Activated CD4-positive, alpha-beta T cell treated with anti-CD3 and anti-CD28 coated beads, Interleukin-2, Interleukin-6, amounts not matched to agents 100 ng/mL and 50 ng/mL, durations not matched to agents 16 hours and 8 hours (primary cell): ENCODE data around the gene HMGCL.
A peak's percentile ranks its signal among the peaks of the same experiment; 100 is the strongest.
"Not testable (repeated sequence)": the region's sequence is repeated elsewhere in the genome, so short reads cannot be mapped to it uniquely, and the experiment has no call there.

Experiments used
- DNase-seq: peaks from one replicate; pipeline ENCODE4 v3.0.0-alpha.2; 2020

The HMGCL gene

DNA sequence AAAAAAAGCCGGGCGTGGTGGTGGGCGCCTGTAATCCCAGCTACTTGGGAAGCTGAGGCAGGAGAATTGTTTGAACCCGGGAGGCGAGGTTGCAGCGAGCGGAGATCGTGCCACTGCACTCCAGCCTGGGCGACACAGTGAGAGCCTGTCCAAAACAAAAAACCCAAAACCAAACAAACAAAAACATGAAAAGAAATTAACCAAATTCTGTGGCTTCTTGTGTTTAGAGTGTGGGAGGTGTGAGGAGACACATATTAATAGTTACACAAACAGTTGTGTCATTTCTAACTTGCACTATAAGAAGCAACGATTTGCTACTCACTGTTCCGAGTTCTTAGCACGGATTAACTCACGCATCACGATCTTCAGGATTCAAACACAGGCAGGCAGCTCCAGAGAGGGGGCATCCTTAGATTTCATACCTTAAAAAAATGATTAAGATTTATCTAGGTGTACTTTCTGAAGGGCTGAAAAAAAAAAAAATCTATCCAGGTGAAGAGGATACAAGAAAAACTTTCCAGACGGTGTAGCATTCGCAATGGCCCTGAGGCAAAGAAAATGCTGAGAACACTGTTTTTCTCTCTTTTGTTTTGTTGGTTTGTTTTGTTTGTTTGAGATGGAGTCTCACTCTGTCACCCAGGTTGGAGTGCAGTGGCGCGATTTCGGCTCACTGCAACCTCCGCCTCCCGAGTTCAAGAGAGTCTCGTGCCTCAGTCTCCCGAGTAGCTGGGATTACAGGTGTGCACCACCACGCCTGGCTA, 713 bp upstream of the HMGCL start:
- peak; percentile 32 for DNase-seq

DNA sequence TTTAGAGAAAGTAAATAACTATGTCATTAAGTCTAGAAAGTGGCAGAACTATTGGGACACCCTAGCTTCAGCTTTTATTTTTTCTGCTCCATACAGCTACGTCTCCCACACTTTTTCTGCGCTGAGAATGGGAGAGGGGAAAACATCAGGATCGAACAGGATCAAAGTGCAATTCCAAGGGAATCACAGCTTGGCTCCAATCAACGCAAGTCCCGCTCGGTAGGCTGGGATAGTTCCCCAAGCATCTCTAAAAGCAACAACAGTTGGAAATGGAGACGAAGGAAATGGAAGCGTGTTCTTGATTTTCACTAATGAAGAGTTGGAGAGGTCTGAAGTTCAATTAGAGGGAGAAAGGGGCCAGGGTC, 536 bp downstream of the HMGCL start:
- DNase-seq = no peak

DNA sequence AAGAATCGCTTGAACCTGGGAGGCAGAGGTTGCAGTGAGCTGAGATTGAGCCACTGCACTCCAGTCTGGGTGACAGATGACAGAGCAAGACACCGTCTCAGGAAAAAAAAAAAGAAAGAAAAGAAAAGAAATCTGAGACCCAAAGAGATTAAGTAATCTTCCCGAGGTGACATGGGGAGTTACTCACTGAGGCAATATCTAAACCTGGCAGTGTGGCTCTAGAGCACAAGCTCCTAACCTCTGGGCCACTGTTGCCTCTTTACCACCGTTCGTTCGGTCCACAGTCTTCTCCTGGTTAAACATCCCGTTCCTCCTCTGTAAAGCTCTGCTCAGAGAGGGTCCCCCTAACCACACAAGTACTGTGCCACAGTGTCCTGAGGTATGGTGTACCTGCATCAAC, 1.5 kb downstream of the HMGCL start:
- no peak for DNase-seq

DNA sequence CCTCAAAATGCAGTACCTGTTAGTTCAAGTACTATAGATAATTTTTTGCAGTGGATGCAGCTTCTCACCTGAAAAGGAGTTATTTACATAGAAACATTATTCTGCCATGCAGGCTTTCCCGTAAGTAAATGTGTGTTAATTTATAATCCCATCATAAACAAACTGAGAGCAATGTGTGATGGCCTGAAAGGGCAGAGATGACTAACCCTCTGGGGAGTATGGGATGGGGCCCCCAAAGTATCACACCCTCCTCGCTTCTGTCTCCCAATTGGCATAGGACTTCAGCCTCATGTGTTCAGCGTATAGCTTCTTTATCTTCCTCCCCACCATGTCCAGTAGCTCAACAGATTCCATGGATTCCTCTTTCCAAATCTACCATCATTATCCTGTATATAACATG, 7.6 kb downstream of the HMGCL start:
- no peak for DNase-seq

DNA sequence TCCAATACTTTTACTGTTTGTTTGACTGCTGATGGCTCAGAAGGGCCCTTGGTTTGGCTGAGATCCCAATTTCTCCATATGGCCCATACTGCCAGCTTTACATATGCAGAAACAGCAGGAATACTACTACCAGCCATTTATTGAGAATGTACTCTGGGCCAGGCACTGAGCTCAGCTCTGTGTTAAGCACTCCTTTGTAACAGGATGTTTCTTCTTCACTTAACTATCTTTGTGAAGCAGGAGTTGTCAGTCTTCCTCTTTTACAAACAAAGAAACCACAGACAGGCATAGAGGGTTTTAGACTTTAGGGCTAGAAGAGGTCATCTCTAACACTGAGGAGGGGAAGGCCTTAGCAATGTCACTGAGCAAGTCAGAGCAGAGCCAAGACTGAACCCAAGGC, 8.3 kb downstream of the HMGCL start:
- no peak for DNase-seq

DNA sequence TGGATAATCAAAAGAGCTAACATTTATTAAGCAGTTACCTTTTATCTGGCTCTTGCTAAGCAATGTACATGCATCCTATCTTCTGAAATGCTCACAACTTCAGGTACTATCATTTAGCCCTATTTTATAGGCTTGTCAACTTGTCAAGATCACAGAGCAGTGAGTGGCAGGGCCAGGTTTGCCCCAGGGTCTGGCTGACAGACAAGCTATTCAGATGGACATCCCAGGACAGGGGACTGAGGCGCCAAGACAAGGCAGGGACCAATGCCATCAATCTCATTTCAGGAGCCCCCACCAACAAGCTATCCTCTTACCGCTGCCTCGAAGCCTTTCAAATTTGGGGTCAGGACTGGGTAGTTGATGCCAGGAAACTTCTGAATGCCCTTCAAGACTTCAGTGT, 8.9 kb downstream of the HMGCL start:
- no peak for DNase-seq

DNA sequence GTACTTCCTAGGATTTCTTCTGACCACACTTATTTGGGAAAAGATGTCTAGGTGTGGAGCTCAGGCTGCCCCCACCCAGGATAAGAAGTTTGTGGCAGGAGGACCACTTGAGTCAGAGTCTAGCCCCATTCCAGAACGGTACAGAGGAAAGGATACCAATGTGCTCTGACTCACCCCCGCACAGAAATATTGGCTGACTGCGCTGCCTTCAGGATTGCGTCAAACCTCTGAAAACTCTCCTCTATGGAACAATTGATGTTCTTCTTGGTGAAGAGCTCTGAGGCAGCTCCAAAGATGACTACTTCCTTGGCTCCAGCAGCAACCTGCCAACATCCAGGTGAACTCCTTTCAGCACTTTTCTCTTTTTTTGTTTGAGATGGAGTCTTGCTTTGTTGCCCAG, 11.2 kb downstream of the HMGCL start:
- no peak for DNase-seq

DNA sequence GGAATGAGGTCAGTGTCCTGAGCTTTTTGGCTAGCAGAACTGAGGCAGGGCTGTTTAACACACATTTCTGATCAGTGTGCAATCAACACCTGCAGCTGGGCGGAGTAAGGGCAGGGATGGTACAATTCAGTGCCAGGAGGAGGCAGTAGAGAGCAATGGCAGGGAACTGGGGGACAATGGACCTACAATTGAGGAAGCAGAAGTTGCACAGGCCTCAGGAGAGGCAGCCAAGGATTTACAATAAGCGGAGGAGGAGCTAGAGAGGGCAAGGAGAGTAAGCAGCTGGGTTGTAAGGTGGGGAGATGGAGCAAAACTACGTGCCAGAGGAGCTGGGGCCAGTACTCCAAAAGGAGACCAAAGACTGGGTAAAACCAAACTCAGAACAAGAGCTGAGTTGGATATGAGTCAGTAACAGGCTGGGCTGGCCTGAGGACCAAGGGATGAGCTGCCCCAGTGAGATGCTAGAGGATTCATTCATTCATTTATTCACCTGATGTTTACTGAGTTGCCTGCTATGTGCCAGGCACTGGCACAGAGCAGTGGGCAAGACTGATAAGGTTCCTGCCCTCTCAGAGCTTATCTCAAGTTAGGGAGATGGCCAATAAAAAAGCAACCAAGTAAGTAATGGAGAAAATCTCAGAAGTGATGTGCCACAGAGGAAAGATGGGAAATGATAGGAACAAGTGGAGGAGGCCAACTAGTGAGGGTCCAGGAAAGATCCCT, 14.2 kb downstream of the HMGCL start:
- peak; percentile 67 for DNase-seq

DNA sequence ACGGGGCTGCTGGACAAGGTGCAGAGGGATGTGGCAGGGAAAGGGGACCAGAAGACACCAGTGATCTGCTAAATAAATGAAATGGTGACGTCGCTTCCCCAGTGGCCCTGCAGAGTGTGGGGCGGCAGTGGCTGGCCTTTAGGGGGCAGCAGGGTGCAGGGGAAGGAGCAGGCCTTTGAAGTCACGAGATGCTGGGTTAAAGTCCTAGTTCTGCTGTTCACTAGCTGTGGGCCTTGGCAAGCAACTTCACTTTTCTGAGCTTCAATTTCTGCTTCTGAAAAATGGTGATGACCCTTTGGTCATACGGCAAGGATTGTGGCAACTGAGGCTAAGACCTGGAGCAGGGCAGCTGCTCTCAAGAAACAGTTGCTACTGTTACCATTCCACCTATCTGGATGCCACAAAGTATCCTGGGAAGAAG, 15.5 kb downstream of the HMGCL start:
- peak; percentile 89 for DNase-seq

DNA sequence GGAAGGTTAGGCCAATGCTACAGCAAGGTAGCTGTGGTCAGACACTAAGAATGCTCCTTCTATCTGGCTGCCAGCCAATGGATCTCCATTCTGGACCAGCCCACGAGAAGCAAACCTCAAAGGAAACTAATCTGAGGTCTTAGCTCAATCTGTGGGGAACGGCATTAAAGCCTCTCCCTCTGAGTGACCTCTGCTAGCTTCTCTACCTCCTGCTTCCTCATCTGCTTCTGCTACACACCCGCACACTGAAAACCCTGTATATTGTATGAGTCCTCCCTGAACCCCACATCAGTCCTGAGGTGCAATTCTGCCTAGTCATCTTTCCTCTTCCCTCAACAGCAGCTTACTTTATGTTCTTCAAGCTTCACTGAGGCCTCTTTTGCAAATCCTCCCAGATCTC, 17.8 kb downstream of the HMGCL start:
- no peak for DNase-seq

DNA sequence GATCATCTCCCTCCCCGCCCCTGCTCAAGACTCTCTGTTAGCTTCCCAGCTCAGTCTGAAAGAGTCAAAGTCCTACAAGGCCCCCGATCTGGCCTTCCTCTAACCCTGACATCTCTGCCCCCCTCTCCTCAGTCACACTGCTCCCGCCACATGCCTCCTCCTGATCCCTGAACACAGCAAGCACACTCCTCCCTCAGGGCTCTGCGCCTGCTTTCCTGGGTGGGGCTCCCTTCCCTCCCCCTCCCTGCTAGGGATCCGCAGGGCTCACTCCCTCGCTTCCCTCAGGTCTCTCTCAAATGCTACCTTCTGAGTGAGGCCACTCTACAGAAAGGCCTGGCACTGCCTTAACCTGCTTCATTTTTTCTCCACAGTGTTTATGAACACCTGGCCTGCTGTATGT, 18.9 kb downstream of the HMGCL start:
- DNase-seq = no peak

DNA sequence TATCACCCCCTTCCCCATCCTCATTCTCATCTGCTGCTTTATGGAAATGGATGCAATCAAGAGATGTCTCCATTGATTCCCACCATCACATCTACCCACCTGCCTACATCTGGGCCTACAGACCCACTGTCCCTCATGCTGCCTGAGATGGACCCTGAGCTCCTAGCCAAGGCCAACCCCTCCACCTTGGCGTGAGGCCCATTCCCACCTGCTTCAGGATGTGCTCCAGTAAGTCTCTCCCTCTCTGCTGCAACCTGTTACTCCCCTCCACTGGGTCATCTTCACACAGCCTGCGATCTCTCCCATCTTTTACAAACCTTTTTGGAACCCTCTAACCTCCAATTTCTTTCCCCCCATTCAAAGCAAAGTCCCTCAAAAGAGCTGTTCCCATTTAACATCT, 20.2 kb downstream of the HMGCL start:
- DNase-seq = no peak

DNA sequence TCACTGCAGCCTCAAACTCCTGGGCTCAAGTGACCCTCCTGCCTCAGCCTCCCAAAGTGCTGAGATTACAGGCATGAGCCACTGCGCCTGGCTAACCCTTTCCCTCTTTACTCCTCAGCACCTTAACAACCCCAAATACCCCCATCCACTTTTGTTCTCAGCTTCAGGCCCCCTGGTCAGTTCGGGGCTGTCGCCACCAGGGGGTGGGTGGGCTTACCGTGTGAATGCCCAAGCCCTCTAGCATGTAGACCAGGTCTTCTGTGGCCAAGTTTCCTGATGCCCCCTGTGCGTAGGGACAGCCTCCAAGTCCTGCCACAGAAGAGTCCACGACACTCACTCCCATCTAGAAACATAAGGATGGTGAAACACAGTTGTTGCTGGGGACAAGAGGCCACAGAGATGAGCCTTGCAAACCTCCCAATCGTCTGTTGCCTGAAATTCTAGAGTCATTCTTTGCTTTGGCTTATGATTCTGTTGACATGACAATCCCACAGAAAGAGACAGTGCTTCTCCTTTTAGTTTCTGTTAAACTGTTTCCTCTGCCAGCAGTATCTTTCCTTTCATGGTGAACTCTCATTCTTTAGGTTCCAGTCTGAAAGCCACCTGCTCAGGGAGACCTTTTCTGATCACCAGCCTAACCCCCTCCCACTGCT, 20.9 kb downstream of the HMGCL start:
- no peak for DNase-seq

DNA sequence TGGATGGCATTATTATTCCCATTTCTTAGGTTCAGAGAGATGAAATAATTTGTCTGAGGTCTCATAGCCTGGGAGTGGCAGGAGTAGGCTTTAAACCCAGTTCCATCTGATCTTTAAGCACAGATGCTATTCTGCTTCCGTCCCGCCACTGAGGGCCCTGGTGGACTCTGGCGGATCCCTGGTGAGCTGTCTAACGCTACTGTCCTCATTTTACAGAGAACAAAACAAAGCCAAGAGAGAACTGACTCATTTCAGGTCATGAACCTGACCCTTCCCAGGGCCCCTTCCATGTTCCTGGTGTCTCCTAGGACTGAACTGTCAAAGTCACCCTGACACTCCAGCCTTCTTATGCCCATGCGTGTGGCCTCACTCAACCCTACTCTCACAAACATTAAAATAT, 21.6 kb downstream of the HMGCL start:
- no peak for DNase-seq

DNA sequence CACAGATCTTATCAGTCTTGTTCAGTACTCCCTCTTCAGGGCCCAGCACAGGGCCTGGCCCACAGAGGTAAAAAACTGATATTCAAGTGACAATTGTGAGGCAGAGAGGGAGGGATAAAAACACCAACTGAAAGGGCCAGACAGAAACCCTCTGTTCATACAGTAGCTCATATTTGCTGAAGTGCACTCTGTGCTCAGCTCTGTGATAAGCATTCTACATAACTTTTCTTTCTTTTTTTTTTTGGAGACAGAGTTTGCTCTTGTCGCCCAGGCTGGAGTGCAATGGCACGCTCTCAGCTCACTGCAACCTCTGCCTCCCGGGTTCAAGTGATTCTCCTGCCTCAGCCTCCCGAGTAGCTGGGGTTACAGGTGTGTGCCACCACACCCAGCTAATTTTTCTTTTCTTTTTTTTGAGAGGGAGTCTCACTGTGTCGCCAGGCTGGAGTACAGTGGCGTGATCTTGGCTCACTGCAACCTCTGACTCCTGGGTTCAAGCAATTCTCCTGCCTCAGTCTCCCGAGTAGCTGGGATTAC, 22.4 kb downstream of the HMGCL start:
- DNase-seq = not testable (repeated sequence)

DNA sequence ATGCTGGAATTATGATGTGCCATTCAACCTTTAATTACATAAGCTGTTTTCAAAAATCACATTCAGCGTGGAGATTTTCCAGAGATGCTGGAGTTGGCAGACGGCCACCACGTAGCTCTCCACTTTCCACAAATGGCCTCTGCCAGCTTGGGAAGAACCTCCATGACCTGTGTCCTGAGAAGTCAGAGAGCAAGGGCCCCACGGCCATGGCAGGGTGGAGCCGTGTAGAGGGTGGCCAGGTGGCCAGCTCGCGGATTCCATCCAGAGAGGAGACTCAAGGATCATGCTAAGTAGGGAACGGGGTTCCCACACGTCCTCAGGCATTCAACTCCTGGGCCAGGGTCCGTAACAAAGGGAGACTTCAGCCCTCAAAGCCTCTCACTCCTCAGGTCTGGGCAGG, 23.4 kb downstream of the HMGCL start:
- no peak for DNase-seq

DNA sequence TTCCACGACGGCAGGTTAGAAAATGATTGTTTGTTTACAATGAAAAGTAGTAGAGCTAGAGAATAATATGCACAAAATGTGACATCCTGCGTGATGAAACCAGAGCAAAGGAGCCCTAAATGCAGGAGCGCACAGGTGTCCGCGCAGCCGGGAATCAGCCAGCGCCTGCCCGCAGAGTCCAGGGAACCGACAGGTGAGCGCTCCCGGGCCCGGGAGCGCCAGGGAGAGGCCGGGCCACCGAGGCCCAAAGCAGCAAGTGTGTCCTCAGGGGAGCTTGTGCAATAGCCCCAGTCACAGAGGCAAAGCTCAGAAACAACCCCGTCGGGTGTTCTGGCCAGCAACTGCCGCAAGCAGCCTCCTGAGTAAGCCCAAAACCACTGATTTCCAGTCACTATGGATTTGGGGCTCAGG, 23.9 kb downstream of the HMGCL start:
- no peak for DNase-seq

DNA sequence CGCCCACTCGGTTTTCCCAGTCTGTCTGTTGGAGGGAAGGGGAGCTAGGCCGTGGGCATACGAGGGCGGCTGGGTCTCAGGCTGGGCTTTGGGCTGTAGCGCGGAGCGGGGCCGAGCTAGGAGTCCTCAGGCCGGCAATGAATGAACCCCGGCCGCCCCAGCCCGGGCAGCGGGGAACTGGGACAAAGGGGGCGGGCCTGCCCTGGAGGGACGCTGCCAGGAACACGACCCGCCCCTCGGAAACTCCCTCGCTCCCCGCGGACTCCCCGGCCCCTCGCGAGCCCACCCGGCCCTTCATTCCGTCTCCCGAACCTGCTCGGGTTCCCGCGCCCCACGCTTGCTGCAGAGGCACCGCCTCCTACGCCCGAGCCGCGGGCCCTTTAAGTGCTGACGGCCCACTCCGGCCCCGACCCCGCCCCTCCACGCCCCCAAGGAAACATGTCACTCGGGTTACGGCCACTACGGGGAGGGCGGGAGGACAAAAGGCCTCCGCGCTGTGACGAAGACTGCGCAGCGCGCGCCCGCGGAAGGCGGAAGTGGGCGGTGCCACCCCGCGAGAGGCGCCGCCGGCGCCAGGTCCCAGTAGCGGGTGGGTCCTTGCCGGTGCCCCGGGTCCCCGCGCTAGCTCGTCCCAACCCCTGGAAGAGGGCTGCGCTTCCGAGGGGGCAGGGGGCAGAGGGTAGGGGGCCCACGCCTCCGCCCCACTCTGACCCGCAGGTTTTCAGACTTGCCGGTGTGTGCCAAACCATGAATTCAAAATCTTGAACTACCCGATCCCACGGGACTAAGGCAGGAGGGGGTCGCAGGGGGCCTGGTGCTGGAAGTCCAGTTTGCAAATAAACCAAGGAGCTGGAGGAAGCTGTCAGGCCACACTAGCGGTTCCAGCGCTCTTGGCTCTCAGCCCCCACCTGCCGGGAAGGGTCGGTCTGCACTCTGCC, 24.6 kb downstream of the HMGCL start, which contains the start of gene GALE:
GALE (minus strand) TSS at position 355 of the 938 bp plus-strand sequence. CDS start 1,747 bp downstream, outside the sequence.
- DNase-seq = peak; percentile 98

DNA sequence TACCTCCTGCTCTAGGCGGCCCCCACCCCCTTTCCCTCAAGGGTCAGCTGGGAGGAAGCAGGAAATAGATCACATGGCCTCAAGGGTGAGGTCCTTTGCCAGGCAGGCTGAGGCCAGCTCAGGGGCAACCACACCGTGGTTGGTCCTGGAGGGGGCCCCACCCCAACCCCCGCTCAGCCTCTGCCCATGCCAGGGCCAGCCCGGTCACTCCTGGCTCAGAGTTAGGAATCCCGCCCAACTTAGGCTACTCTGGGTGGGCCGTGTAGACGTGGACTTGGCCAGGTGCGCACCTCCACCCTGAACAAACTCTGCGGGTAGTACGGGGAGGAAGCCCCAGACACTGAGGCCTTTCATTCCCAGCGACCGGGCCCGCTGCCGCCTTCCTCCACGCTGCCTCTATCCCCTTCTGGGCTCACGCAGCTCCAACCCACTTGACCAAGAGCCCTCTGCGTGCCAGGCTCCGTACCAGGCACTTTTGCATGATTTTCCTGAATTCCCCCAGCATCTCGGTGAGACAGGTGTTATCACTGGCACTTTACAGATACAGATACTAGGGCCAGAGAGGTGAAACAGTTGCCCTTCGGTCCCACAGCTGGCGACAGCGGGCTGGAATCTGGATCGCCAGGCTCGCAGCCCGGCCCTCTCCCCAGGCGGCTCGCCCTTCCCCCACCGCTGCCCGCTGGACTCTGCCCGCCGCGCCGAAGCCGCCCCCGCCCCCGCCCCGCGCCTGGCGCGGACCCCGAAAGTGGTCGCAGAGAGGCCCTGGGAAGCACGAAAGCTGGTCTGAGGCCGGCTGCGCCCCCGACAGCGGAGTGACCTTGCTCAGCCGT, 25.4 kb downstream of the HMGCL start:
- DNase-seq = peak; percentile 76

DNA sequence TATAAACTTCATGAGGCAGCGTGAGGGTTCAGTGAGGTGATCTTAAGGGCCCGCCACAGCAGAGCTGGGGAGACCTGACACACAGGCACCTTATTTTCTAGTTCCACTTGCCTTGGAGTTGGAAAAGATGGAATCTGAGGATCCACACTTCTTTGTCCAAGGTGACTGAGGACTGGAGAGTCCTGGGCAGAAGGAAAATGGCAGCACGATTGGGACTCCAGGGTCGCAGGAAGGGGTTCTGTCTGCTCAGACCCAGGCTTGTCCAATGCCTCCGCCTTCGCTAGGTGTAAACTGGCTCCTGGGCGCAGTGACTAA, 26.0 kb downstream of the HMGCL start:
- no peak for DNase-seq

DNA sequence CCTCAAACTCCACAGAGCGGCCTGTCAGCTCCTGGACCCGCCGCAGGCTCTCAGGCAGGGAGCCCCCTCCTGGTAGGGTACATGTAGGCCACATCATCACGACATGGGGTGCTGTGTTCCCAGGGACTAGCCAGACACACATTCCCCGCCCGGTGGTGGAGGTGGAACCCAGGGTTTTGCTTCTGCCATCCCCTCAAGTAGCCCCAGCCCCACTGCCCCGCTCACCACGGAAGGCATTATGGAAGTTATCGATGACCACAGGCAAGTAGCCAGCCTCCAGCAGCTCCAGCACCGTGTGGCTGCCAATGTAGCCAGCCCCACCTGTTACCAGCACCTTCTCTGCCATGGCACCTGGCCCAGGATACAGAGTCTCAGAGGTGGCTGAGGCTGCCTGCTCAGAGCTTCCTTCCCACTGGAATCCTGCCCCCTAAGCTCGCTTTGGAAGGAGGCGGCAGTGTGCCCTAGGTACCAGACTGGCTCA, 26.5 kb downstream of the HMGCL start:
- no peak for DNase-seq
